NT2/D1 (cell line): ENCODE measurements around the gene PHF11.

Experiments used
- DNase-seq: peaks from one replicate; pipeline ENCODE4 v3.0.0-alpha.2; 2011; ENCODE audit warnings: low read depth, low spot score
- H3K27me3 ChIP-seq: 2 replicates; pipeline ENCODE4 v1.6.0; 2011; ENCODE audit warnings: mild to moderate bottlenecking; ENCODE audit not compliant: insufficient read length, insufficient read depth
- H3K36me3 ChIP-seq: 2 replicates; pipeline ENCODE4 v1.6.1; 2011; ENCODE audit warnings: mild to moderate bottlenecking, low read length, mixed read lengths; ENCODE audit not compliant: insufficient read depth, insufficient read length
- H3K4me1 ChIP-seq: 2 replicates; pipeline ENCODE4 v1.5.1; 2011; ENCODE audit not compliant: insufficient read depth, insufficient read length
- H3K4me3 ChIP-seq: 2 replicates; pipeline ENCODE4 v1.5.1; 2011; ENCODE audit warnings: low read depth; ENCODE audit not compliant: insufficient read length
- H3K9ac ChIP-seq: 2 replicates; pipeline ENCODE4 v1.6.0; 2011; ENCODE audit warnings: low read depth; ENCODE audit not compliant: insufficient read length
- H3K9me3 ChIP-seq: 2 replicates; pipeline ENCODE4 v1.5.1; 2011; ENCODE audit warnings: mild to moderate bottlenecking, low read length; ENCODE audit not compliant: insufficient read depth
- SUZ12 ChIP-seq: IDR thresholded peaks from 2 replicates; pipeline ENCODE4 v1.6.1; 2011; ENCODE audit not compliant: insufficient read length, insufficient read depth; ENCODE audit errors: extremely low read depth
- YY1 ChIP-seq: IDR thresholded peaks from 2 replicates; pipeline ENCODE4 v1.6.1; 2011; ENCODE audit not compliant: insufficient read length, insufficient read depth
- ZNF274 ChIP-seq: IDR thresholded peaks from 2 replicates; pipeline ENCODE4 v1.6.1; 2011; ENCODE audit warnings: mild to moderate bottlenecking, low read depth, low read length

Gene PHF11

DNA sequence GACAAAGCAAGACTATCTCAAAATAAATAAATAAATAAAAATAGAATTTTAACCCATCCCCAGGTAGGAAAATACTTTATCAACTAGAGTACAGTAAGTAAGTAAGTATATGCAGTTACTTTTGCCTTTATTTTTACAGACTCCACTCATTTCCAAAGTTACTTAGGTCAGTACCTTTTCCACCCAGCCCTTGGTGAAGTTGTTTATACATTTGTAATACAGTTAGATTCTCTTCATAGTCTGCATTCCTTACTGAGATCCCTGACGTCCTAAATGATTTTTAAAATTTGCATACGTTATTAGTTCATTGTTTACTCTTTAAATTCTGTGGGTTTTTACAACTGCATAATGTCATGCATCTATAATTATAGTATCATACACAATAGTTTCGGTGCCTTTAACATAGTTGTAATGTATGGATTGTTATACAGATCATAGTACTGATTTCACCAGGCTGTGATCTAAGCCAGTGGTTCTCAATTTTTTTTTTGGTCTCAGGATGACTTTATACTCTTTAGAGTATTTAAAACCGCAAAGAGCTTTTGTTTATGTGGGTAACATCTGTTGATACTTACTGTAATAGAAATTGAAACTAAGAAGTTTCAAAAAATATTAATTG is 41.3 kb upstream of the PHF11 start:
- H3K9me3 ChIP-seq, result no peaks in the 10 kb centered on the region
- no peaks in the 10 kb centered on the region for H3K4me1 ChIP-seq
- no peaks in the 10 kb centered on the region for H3K27me3 ChIP-seq
- H3K36me3 ChIP-seq, result no peaks in the 10 kb centered on the region
- no peak for TF ChIP-seq SUZ12
- no peak for TF ChIP-seq YY1
- TF ChIP-seq ZNF274, result no peak
- H3K9ac ChIP-seq, result no peak overlapping the region
- no peak for DNase-seq
- no peak overlapping the region for H3K4me3 ChIP-seq

DNA sequence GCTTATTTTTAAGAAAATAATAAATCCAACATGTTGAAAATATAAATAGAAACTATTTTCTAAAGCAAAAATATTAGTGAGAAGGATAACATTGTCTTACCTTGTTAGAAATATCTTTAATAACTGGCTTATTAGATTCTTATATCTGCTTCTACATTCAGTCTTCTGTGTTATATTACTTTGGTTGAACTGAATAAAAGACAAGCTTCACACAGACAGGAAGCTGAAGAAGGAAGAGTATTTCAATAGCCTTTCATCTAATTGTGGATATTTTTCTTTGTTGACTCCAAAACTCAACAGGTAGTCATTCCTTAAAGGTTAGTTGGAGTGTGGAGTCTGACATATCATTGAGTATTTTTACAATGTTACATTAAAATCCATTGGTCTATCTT is 40.8 kb upstream of the PHF11 start:
- TF ChIP-seq SUZ12, result no peak
- DNase-seq, result no peak
- Histone ChIP-seq H3K9ac (no peak overlapping the region), H3K27me3 (no peaks in the 10 kb centered on the region), H3K36me3 (no peaks in the 10 kb centered on the region), H3K4me1 (no peaks in the 10 kb centered on the region), H3K4me3 (no peak overlapping the region), H3K9me3 (no peaks in the 10 kb centered on the region)

DNA sequence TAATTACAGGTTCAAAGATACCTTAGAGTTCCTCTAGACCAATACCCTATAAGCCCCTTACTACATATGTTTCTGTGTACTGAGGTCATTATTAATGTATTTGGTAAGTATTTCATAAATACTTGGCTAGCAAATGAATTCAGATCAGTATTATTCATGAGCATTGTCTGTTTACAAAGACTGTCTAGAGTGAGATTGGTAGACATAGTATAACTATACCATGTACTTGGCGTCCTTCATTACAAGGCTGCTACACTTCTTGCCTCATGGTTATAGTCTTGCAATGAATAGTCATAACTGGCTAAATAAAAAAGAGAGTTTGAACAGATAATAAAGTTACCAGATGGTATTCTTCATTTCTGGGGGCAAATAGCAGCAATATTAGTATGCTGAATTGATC is 39.6 kb upstream of the PHF11 start:
- DNase-seq, result no peak
- Histone ChIP-seq H3K27me3 (no peaks in the 10 kb centered on the region), H3K4me1 (no peaks in the 10 kb centered on the region), H3K9ac (no peak overlapping the region), H3K4me3 (no peak overlapping the region), H3K36me3 (no peaks in the 10 kb centered on the region), H3K9me3 (no peaks in the 10 kb centered on the region)
- TF ChIP-seq SUZ12 (no peak), YY1 (no peak), ZNF274 (no peak)

GRCh38 chr13:49457221-49457620 is 38.5 kb upstream of the PHF11 start:
- H3K4me1 ChIP-seq, result no peaks in the 10 kb centered on the region
- H3K36me3 ChIP-seq, result no peaks in the 10 kb centered on the region
- H3K27me3 ChIP-seq, result no peaks in the 10 kb centered on the region
- H3K9me3 ChIP-seq, result peaks cover 10% of the 10 kb centered on the region; the same call in 1 of the 2 replicates
- no peak for DNase-seq
- no peak overlapping the region for H3K4me3 ChIP-seq
- no peak overlapping the region for H3K9ac ChIP-seq
- no peak for TF ChIP-seq SUZ12
- TF ChIP-seq YY1, result no peak
- no peak for TF ChIP-seq ZNF274

DNA sequence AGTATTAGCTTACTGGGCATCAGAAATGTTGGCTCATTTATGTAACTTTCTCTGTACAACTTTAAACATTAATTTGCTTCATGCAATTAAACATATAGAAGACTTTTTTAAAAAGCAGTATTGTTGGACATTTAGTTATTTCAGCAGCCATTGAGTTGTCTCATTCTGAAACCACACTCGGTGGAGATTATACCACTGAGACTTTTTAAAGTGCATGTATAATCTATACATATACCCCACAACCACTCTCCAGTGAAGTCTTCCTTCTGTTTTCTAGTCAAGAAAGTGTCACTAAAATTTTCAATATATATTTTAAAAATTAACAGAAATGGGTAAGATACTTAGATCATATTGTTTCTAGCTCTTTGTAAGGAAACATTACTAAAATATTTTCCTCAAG is 36.2 kb upstream of the PHF11 start:
- H3K27me3 ChIP-seq, result no peaks in the 10 kb centered on the region
- H3K9ac ChIP-seq, result no peak overlapping the region
- no peaks in the 10 kb centered on the region for H3K4me1 ChIP-seq
- H3K4me3 ChIP-seq, result no peak overlapping the region
- no peak for TF ChIP-seq SUZ12
- TF ChIP-seq ZNF274, result no peak
- no peak for TF ChIP-seq YY1
- peaks cover 16% of the 10 kb centered on the region; the same call in 1 of the 2 replicates for H3K9me3 ChIP-seq
- DNase-seq, result no peak
- no peaks in the 10 kb centered on the region for H3K36me3 ChIP-seq

GRCh38 chr13:49464085-49464484 is 31.7 kb upstream of the PHF11 start:
- H3K4me3 ChIP-seq, result no peak overlapping the region
- no peaks in the 10 kb centered on the region for H3K27me3 ChIP-seq
- H3K9ac ChIP-seq, result no peak overlapping the region
- no peaks in the 10 kb centered on the region for H3K36me3 ChIP-seq
- DNase-seq, result no peak
- TF ChIP-seq SUZ12, result no peak
- TF ChIP-seq YY1, result no peak
- no peak for TF ChIP-seq ZNF274
- H3K9me3 ChIP-seq, result peaks cover 16% of the 10 kb centered on the region; the same call in 1 of the 2 replicates
- no peaks in the 10 kb centered on the region for H3K4me1 ChIP-seq

DNA sequence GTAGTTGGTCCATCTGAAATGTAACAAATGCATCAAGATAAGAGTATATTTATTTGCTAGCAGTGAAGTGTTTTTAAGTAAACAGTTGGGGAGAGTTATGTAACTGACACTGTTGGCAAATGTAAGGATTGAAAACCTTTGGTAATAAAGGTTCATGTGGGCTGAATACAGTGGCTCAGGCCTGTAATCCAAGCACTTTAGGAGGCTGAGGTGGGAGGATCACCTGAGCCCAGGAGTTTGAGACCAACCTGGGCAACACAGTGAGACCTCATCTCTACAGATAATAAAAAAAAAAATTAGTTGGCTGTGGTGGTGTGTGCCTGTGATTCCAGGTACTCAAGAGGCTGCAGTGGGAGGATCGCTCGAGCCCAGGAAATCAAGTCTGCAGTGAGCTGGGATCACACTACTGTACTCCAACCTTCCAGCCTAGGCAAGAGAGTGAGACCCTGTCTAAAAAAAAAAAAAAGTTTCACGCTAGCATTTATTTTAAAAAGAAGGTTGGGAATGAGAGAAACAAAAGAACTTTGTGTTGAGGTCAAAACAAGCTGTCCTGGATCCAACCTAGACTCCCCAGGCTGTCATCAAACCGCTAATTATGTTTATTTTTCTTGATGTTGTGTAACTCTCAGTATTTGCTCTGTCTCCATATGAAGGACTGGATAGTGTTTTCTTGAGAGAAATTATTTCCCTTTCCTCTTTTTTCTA is 31.0 kb upstream of the PHF11 start:
- H3K36me3 ChIP-seq, result no peaks in the 10 kb centered on the region
- H3K4me3 ChIP-seq, result no peak overlapping the region
- H3K4me1 ChIP-seq, result no peaks in the 10 kb centered on the region
- H3K9ac ChIP-seq, result no peak overlapping the region
- DNase-seq, result no peak
- H3K27me3 ChIP-seq, result no peaks in the 10 kb centered on the region
- H3K9me3 ChIP-seq, result peaks cover 16% of the 10 kb centered on the region; the same call in 1 of the 2 replicates
- TF ChIP-seq SUZ12 (no peak), ZNF274 (no peak), YY1 (no peak)
